NT2/D1 (cell line): ENCODE results near the gene PDE3A.

Experiments
- SUZ12 ChIP-seq: IDR thresholded peaks from 2 replicates; pipeline ENCODE4 v1.6.1; 2011; ENCODE audit not compliant: insufficient read length, insufficient read depth; ENCODE audit errors: extremely low read depth
- YY1 ChIP-seq: IDR thresholded peaks from 2 replicates; pipeline ENCODE4 v1.6.1; 2011; ENCODE audit not compliant: insufficient read length, insufficient read depth
- ZNF274 ChIP-seq: IDR thresholded peaks from 2 replicates; pipeline ENCODE4 v1.6.1; 2011; ENCODE audit warnings: mild to moderate bottlenecking, low read depth, low read length

- no peak for TF ChIP-seq ZNF274
- no peak for TF ChIP-seq SUZ12
- TF ChIP-seq YY1: no peak
Observed at GRCh38 chr12:20432290-20432689, 64.0 kb downstream of the PDE3A start.
